ENCODE data around the gene DNAJA2.

- no peak for TF ChIP-seq EZH2phosphoT487 (IDR thresholded peaks at IDR 0.05; ENCODE audit: insufficient read depth, low read depth)
- TF ChIP-seq EZH2 (IDR thresholded peaks at IDR 0.05; ENCODE audit: insufficient read depth, poor library complexity, severe bottlenecking): no peak
These were observed 40.4 kb upstream of the DNAJA2 start for GRCh38 chr16:47013910-47014309.
